ENCODE data around the gene SCYL2.
"Not testable (repeated sequence)": the region's sequence is repeated elsewhere in the genome, so short reads cannot be mapped to it uniquely, and the experiment has no call there.

SCYL2 gene

GRCh38 chr12:100263131-100263530 lies 3.8 kb upstream of the SCYL2 start:
- no peak for DNase-seq (ENCODE audit: low read depth in 2 of 2)

GRCh38 chr12:100265107-100265506 lies 1.9 kb upstream of the SCYL2 start:
- not testable (repeated sequence) for DNase-seq (ENCODE audit: low read depth in 2 of 2)

- DNase-seq (ENCODE audit: low read depth in 2 of 2) = no peak
Measured at GRCh38 chr12:100265732-100266584, 1.0 kb upstream of the SCYL2 start.

DNA sequence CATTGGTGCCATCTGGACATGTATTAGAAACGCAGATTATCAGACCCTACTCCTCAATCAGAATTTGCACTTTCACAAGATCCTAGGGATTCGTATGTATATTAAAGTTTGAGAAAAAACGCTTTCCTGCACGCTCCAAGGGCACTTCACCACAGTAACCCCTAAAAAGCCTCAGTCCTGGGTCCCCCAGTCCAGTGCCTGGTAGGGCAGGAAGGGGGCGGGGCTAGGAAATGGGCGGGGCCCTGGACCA lies 467 bp upstream of the SCYL2 start:
- peak; percentile 82 to 86 for DNase-seq (ENCODE audit: low read depth in 2 of 2)

- DNase-seq (ENCODE audit: low read depth in 2 of 2) = peak; percentile 5 to 8
Measured at GRCh38 chr12:100267603-100268281, 765 bp downstream of the SCYL2 start.

GRCh38 chr12:100268835-100269564 lies 2.0 kb downstream of the SCYL2 start:
- DNase-seq (ENCODE audit: low read depth in 2 of 2) = no peak

DNA sequence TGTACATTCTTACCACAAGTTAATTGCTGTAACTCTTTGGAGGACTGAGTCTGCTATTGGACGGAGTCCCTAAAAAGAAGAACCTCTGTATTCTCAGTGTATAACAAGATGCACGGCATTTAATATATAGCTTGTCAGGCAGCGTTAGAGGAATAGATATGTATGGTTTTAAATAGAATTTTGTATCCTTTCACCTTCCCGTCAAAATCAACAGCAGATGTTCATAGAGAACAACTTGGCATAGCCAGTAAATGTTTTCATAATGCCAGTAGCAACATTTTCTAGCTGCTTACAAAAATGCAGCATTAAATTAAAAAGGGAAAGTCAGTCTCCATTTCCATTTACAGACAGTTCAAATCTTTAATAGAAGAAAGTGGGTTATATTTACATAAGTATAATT lies 6.8 kb downstream of the SCYL2 start:
- no peak for DNase-seq (ENCODE audit: low read depth in 2 of 2)

GRCh38 chr12:100274291-100274690 lies 7.3 kb downstream of the SCYL2 start:
- DNase-seq (ENCODE audit: low read depth in 2 of 2) = no peak

DNA sequence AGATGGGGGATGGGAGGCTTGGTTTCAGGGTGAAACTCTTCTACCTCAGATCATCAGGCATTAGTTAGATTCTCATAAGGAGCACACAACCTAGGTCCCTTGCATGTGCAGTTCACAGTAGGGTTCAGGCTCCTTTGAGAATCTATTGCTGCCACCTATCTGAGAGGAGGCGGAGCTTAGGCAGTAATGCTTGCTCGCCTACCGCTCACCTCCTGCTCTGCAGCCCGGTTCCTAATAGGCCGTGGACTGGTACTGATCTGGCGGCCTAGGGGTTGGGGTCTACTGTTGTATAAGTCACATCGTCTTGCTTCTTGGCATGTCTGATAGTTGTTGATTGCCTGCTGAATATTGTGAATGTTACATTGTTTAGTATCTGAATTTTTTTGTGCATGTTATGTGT lies 12.2 kb downstream of the SCYL2 start:
- no peak for DNase-seq (ENCODE audit: low read depth in 2 of 2)

DNA sequence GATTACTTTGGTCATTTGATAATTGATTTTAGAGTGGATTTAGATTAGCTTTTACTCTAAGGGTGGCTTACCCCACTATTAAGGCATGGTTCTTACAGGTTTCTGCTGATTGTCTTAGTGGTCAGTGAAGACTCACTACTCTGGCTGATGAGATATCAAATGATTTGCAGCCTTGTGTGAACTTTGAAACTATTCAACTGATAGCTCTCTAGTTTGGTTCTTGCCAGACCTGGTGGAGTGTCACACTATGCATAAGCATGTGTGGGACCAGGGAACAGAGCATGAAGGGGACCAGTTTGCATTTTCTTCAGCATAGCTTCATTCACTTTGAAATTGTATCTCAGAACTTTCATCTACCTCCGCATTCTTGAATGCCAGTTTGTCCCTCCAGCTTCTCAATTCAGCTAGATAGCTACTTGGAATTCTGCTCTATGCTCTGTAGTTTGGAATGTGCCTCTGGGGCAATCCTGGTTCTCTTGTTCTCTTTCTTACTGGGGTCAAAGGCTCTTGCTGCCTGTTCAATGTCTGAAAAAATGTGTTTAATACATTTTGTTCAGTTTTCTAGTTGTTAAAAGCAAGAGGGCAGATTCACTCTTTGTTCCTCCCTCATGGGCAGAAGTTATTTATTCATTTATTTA lies 12.7 kb downstream of the SCYL2 start:
- DNase-seq (ENCODE audit: low read depth in 2 of 2) = no peak

GRCh38 chr12:100284556-100284955 lies 17.6 kb downstream of the SCYL2 start:
- DNase-seq (ENCODE audit: low read depth in 2 of 2) = not testable (repeated sequence)

DNA sequence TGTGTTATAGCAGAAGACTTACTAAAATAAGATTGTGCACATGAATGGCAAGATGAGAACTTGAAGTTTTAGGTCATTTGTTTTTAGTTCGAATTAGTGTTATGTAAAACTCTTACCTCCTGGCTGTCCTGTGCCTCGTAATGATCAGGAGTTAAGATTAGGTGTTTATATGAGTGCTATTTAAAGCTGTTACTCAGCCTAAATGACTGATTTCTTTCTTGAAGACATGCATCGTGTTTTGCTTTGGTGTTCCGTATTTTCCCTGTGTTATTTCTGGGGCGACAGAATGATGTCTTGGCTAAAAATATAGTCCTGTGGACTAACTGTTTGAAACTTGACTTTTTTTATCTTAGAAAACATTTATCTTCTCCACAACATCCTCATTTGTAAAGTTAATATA lies 22.1 kb downstream of the SCYL2 start:
- DNase-seq (ENCODE audit: low read depth in 2 of 2) = no peak

DNA sequence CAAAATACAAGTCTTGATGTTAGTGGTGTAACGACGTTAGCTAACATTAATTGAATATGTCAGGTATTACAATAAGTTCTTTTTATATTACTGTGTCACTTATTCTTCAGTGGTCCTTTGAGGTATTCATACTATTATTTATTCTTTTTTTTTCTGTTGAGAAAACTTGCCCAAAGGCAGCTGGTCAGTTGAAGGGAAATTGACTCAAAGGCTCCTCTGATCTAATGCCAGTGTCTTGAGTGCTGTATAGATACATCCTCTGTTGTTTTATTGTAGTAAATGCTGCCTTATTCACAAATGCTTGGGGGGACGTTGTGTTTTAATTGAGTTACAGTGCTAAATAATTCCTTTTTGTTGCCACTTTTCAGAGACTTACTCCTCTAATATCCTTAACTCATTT lies 23.0 kb downstream of the SCYL2 start:
- DNase-seq (ENCODE audit: low read depth in 2 of 2) = no peak

- no peak for DNase-seq (ENCODE audit: low read depth in 2 of 2)
Measured at GRCh38 chr12:100293017-100293416, 26.0 kb downstream of the SCYL2 start.

- not testable (repeated sequence) for DNase-seq (ENCODE audit: low read depth in 2 of 2)
Measured at GRCh38 chr12:100294366-100294765, 27.4 kb downstream of the SCYL2 start.

- DNase-seq (ENCODE audit: low read depth in 2 of 2) = no peak
Measured at GRCh38 chr12:100295764-100296555, 29.0 kb downstream of the SCYL2 start.

GRCh38 chr12:100302081-100302480 lies 35.1 kb downstream of the SCYL2 start:
- no peak for DNase-seq (ENCODE audit: low read depth in 2 of 2)

- DNase-seq (ENCODE audit: low read depth in 2 of 2) = no peak
Measured at GRCh38 chr12:100303831-100304230, 36.9 kb downstream of the SCYL2 start.

DNA sequence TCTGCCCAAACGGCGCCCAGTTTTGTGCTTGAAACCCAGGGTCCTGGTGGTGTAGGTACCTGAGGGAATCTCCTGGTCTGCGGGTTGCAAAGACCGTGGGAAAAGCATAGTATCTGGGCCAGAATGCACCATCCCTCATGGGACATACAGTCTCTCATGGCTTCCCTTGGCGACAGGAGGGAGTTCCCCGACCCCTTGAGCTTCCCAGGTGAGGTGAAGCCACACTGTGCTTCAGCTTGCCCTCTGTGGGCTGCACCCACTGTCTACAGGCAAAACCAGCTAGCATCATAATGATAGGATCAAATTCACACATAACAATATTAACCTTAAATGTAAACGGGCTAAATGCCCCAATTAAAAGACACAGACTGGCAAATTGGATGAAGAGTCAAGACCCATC lies 37.4 kb downstream of the SCYL2 start:
- not testable (repeated sequence) for DNase-seq (ENCODE audit: low read depth in 2 of 2)

GRCh38 chr12:100308138-100308537 lies 41.2 kb downstream of the SCYL2 start:
- not testable (repeated sequence) for DNase-seq (ENCODE audit: low read depth in 2 of 2)

- DNase-seq (ENCODE audit: low read depth in 2 of 2) = no peak
Measured at GRCh38 chr12:100311317-100311716, 44.3 kb downstream of the SCYL2 start.

Data from stimulated activated CD8-positive, alpha-beta memory T cell treated with anti-CD3 and anti-CD28 coated beads, Interleukin-7, amount 100 ng/mL, for 4 hours (primary cell).